Glutamatergic neuron (in vitro differentiated cells): Measurements from ENCODE around the gene SPDYE4. TPM values are rescaled to one million over a fixed set of nuclear protein-coding genes. Genes with fewer than 3 reads are reported as not detected.

ENCODE experiments used
- DNase-seq: peaks from one replicate; pipeline ENCODE4 v3.0.0; 2022
- H3K27ac Mint-ChIP-seq: one replicate; pipeline ENCODE4 v1.8.0; 2020; ENCODE audit warnings: mild to moderate bottlenecking, mixed read lengths, inconsistent platforms; ENCODE audit not compliant: unreplicated experiment
- H3K27me3 Mint-ChIP-seq: one replicate; pipeline ENCODE4 v1.8.0; 2020; ENCODE audit warnings: mild to moderate bottlenecking, moderate library complexity, mixed read lengths, inconsistent platforms; ENCODE audit not compliant: unreplicated experiment
- H3K36me3 Mint-ChIP-seq: one replicate; pipeline ENCODE4 v1.8.0; 2020; ENCODE audit warnings: mild to moderate bottlenecking, mixed read lengths, inconsistent platforms; ENCODE audit not compliant: unreplicated experiment
- H3K4me1 Mint-ChIP-seq: one replicate; pipeline ENCODE4 v1.8.0; 2020; ENCODE audit warnings: mild to moderate bottlenecking, low read depth, mixed read lengths, inconsistent platforms; ENCODE audit not compliant: unreplicated experiment
- H3K4me3 Mint-ChIP-seq: one replicate; pipeline ENCODE4 v1.8.0; 2020; ENCODE audit warnings: mild to moderate bottlenecking, mixed read lengths, inconsistent platforms; ENCODE audit not compliant: unreplicated experiment
- H3K9me3 Mint-ChIP-seq: one replicate; pipeline ENCODE4 v1.8.0; 2020; ENCODE audit warnings: mild to moderate bottlenecking, moderate library complexity, mixed read lengths, inconsistent platforms; ENCODE audit not compliant: unreplicated experiment
- total RNA-seq: library from RNA; stranded (reverse); fragmentation: NEBNext Ultra II Directional; extraction: Animal tissue kit (Norgen Biotek cat#: 25700); gene quantifications from one replicate; pipeline ENCODE4 v1.2.1, GENCODE V29; 2021; ENCODE audit not compliant: unreplicated experiment
- TF ChIP-seq, protein P1 (sequence below): fragments of 200-600 bp; sonication (generic); IDR thresholded peaks from one replicate; pipeline ENCODE4 v1.5.0; 2021; ENCODE audit not compliant: partially characterized antibody, unreplicated experiment

The SPDYE4 gene
- total RNA-seq, 1 donor from 2014 or later, result not detected

GRCh38 chr17:8710813-8711212 is 47.5 kb downstream of the SPDYE4 start:
- Mint-ChIP-seq H3K27me3 (peaks cover 2% of the 10 kb centered on the region), H3K4me1 (peaks cover 7% of the 10 kb centered on the region), H3K27ac (no peak overlapping the region), H3K36me3 (no peaks in the 10 kb centered on the region), H3K4me3 (no peak overlapping the region), H3K9me3 (peaks cover 2% of the 10 kb centered on the region)
- TF ChIP-seq, protein P1, sequence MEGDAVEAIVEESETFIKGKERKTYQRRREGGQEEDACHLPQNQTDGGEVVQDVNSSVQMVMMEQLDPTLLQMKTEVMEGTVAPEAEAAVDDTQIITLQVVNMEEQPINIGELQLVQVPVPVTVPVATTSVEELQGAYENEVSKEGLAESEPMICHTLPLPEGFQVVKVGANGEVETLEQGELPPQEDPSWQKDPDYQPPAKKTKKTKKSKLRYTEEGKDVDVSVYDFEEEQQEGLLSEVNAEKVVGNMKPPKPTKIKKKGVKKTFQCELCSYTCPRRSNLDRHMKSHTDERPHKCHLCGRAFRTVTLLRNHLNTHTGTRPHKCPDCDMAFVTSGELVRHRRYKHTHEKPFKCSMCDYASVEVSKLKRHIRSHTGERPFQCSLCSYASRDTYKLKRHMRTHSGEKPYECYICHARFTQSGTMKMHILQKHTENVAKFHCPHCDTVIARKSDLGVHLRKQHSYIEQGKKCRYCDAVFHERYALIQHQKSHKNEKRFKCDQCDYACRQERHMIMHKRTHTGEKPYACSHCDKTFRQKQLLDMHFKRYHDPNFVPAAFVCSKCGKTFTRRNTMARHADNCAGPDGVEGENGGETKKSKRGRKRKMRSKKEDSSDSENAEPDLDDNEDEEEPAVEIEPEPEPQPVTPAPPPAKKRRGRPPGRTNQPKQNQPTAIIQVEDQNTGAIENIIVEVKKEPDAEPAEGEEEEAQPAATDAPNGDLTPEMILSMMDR, result no peak
- DNase-seq, result no peak

GRCh38 chr17:8709006-8709405 is 49.3 kb downstream of the SPDYE4 start:
- TF ChIP-seq, protein P1, result no peak
- Mint-ChIP-seq H3K4me3 (no peak overlapping the region), H3K9me3 (peaks cover 2% of the 10 kb centered on the region), H3K4me1 (peaks cover 7% of the 10 kb centered on the region), H3K36me3 (no peaks in the 10 kb centered on the region), H3K27me3 (no peaks in the 10 kb centered on the region), H3K27ac (no peak overlapping the region)
- no peak for DNase-seq

- no peak overlapping the region for H3K27ac Mint-ChIP-seq
- H3K4me3 Mint-ChIP-seq, result no peak overlapping the region
- no peaks in the 10 kb centered on the region for H3K36me3 Mint-ChIP-seq
- H3K9me3 Mint-ChIP-seq, result peaks cover 2% of the 10 kb centered on the region
- TF ChIP-seq, protein P1, result no peak
- no peak for DNase-seq
- H3K4me1 Mint-ChIP-seq, result peaks cover 7% of the 10 kb centered on the region
- H3K27me3 Mint-ChIP-seq, result no peaks in the 10 kb centered on the region
Measured at GRCh38 chr17:8708025-8708461, 50.3 kb downstream of the SPDYE4 start.

- no peaks in the 10 kb centered on the region for H3K27me3 Mint-ChIP-seq
- H3K9me3 Mint-ChIP-seq, result peaks cover 2% of the 10 kb centered on the region
- no peak overlapping the region for H3K27ac Mint-ChIP-seq
- TF ChIP-seq, protein P1, result no peak
- no peak for DNase-seq
- peaks cover 7% of the 10 kb centered on the region for H3K4me1 Mint-ChIP-seq
- H3K36me3 Mint-ChIP-seq, result no peaks in the 10 kb centered on the region
- H3K4me3 Mint-ChIP-seq, result no peak overlapping the region
Measured at GRCh38 chr17:8707332-8708024, 50.9 kb downstream of the SPDYE4 start.

GRCh38 chr17:8706431-8706830 is 51.9 kb downstream of the SPDYE4 start:
- H3K9me3 Mint-ChIP-seq, result peaks cover 2% of the 10 kb centered on the region
- H3K27ac Mint-ChIP-seq, result no peak overlapping the region
- H3K36me3 Mint-ChIP-seq, result no peaks in the 10 kb centered on the region
- no peak overlapping the region for H3K4me3 Mint-ChIP-seq
- DNase-seq, result no peak
- peaks cover 7% of the 10 kb centered on the region for H3K4me1 Mint-ChIP-seq
- H3K27me3 Mint-ChIP-seq, result no peaks in the 10 kb centered on the region
- TF ChIP-seq, protein P1, result no peak
